Measurements from ENCODE around the gene VPS13D.
"Not testable (repeated sequence)": the region's sequence is repeated elsewhere in the genome, so short reads cannot be mapped to it uniquely, and the experiment has no call there.

VPS13D gene

DNA sequence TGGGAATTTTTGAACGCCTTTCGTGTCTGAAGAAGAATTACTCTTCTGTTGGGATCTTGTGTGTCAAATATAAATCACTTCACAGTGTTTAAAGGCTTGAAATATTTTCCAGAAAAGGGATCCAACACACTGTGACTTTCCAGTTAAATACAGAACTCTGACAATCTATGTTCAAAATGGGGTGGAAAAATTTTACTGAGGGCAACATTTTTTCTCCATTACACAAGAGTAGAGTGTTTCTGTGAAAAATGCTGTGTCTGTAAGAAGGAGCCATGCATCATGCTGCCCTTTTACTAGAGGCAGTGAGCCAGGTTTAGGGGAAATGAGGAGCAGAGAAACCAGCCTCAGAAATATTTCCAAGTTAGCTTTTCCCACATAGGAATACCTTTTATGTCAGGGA lies 86.5 kb downstream of the VPS13D start:
- no peaks in the 10 kb centered on the region for H3K79me2 ChIP-seq (ENCODE audit: insufficient read depth, low read length)
- H3K4me1 ChIP-seq (ENCODE audit: insufficient read depth, low read length), result no peaks in the 10 kb centered on the region
- no peak overlapping the region for H3K27ac ChIP-seq (ENCODE audit: low read length)
- no peaks in the 10 kb centered on the region for H3K27me3 ChIP-seq (ENCODE audit: insufficient read depth, low read length, poor library complexity)
- no peak overlapping the region for H3K9ac ChIP-seq (ENCODE audit: low read depth, low read length)
- H3K36me3 ChIP-seq (ENCODE audit: insufficient read depth, low read length), result peaks cover 68% of the 10 kb centered on the region
- H3K9me3 ChIP-seq (ENCODE audit: insufficient read depth, low read length, severe bottlenecking), result no peaks in the 10 kb centered on the region
- ATAC-seq (ENCODE audit: insufficient read depth, low read depth) (no peak), DNase-seq (no peak)
- no peak overlapping the region for H2AFZ ChIP-seq (ENCODE audit: low read depth, low read length)
- no peak for TF ChIP-seq EZH2 (IDR thresholded peaks at IDR 0.05; ENCODE audit: borderline replicate concordance, low read depth, low read length, severe bottlenecking)
- TF ChIP-seq, protein P1, sequence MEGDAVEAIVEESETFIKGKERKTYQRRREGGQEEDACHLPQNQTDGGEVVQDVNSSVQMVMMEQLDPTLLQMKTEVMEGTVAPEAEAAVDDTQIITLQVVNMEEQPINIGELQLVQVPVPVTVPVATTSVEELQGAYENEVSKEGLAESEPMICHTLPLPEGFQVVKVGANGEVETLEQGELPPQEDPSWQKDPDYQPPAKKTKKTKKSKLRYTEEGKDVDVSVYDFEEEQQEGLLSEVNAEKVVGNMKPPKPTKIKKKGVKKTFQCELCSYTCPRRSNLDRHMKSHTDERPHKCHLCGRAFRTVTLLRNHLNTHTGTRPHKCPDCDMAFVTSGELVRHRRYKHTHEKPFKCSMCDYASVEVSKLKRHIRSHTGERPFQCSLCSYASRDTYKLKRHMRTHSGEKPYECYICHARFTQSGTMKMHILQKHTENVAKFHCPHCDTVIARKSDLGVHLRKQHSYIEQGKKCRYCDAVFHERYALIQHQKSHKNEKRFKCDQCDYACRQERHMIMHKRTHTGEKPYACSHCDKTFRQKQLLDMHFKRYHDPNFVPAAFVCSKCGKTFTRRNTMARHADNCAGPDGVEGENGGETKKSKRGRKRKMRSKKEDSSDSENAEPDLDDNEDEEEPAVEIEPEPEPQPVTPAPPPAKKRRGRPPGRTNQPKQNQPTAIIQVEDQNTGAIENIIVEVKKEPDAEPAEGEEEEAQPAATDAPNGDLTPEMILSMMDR (IDR thresholded peaks at IDR 0.05; ENCODE audit: borderline replicate concordance, extremely low read depth, low read length, poor library complexity, severe bottlenecking), result no peak
- H3K4me3 ChIP-seq (ENCODE audit: low read depth in 1 of 2, low read length in 2 of 2), result no peak overlapping the region
- no peaks in the 10 kb centered on the region for H4K20me1 ChIP-seq (ENCODE audit: insufficient read depth, low read length)
- H3K4me2 ChIP-seq (ENCODE audit: insufficient read depth, low read length), result no peak overlapping the region

DNA sequence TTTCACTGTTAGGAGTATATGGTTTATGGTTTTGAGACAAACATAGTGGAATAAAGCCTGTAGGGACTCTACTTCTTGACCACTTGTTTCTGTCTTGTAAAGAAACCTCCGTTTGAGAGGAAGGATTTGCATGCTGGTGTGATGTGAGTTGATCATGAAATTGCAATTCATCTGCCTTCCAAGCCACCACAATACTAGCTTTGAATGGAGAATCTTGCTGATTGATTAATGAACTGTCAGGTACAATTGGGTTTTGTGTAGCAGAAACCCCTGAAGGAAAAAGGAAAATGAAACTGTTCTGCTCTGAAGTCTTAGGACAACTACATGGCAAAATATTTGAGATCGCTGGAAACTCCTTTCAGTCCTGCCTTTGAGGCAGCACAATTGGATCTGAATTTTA lies 90.7 kb downstream of the VPS13D start:
- H3K79me2 ChIP-seq (ENCODE audit: insufficient read depth, low read length), result no peaks in the 10 kb centered on the region
- no peaks in the 10 kb centered on the region for H3K4me1 ChIP-seq (ENCODE audit: insufficient read depth, low read length)
- no peak overlapping the region for H2AFZ ChIP-seq (ENCODE audit: low read depth, low read length)
- H3K27ac ChIP-seq (ENCODE audit: low read length), result 0 out of 2 replicates have a peak overlapping the region, but pooled peaks have one; percentile 29
- H4K20me1 ChIP-seq (ENCODE audit: insufficient read depth, low read length), result no peaks in the 10 kb centered on the region
- H3K36me3 ChIP-seq (ENCODE audit: insufficient read depth, low read length), result peaks cover 53% of the 10 kb centered on the region
- H3K9ac ChIP-seq (ENCODE audit: low read depth, low read length), result no peak overlapping the region
- no peak for DNase-seq
- TF ChIP-seq, protein P1 (IDR thresholded peaks at IDR 0.05; ENCODE audit: borderline replicate concordance, extremely low read depth, low read length, poor library complexity, severe bottlenecking), result no peak
- TF ChIP-seq EZH2 (IDR thresholded peaks at IDR 0.05; ENCODE audit: borderline replicate concordance, low read depth, low read length, severe bottlenecking), result no peak
- H3K4me2 ChIP-seq (ENCODE audit: insufficient read depth, low read length), result no peak overlapping the region
- H3K27me3 ChIP-seq (ENCODE audit: insufficient read depth, low read length, poor library complexity), result no peaks in the 10 kb centered on the region
- H3K9me3 ChIP-seq (ENCODE audit: insufficient read depth, low read length, severe bottlenecking), result no peaks in the 10 kb centered on the region
- no peak overlapping the region for H3K4me3 ChIP-seq (ENCODE audit: low read depth in 1 of 2, low read length in 2 of 2)
- no peak for ATAC-seq (ENCODE audit: insufficient read depth, low read depth)

DNA sequence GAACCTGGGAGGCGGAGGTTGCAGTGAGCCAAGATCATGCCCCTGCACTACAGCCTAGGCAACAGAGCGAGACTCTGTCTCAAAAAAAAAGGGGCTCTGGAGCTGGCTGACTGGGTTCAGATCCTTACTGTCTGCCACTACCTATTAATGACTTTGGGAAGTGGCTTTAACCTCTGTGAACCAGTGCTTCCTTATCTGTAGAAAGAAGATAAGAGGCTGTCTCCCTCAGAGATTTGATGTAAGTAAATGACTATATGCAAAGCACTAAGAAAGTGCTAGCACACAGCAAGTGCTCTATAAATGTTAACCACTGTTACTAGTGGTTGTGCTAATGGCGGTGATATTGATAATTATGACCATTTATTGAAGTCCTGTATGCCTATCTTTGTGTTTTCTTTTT lies 94.6 kb downstream of the VPS13D start:
- no peak overlapping the region for H2AFZ ChIP-seq (ENCODE audit: low read depth, low read length)
- no peak overlapping the region for H3K27ac ChIP-seq (ENCODE audit: low read length)
- H3K4me1 ChIP-seq (ENCODE audit: insufficient read depth, low read length), result no peaks in the 10 kb centered on the region
- no peaks in the 10 kb centered on the region for H3K79me2 ChIP-seq (ENCODE audit: insufficient read depth, low read length)
- H4K20me1 ChIP-seq (ENCODE audit: insufficient read depth, low read length), result no peaks in the 10 kb centered on the region
- no peak overlapping the region for H3K9ac ChIP-seq (ENCODE audit: low read depth, low read length)
- peaks cover 47% of the 10 kb centered on the region for H3K36me3 ChIP-seq (ENCODE audit: insufficient read depth, low read length)
- no peak overlapping the region for H3K4me3 ChIP-seq (ENCODE audit: low read depth in 1 of 2, low read length in 2 of 2)
- H3K9me3 ChIP-seq (ENCODE audit: insufficient read depth, low read length, severe bottlenecking), result no peaks in the 10 kb centered on the region
- TF ChIP-seq, protein P1 (IDR thresholded peaks at IDR 0.05; ENCODE audit: borderline replicate concordance, extremely low read depth, low read length, poor library complexity, severe bottlenecking), result no peak
- no peak for DNase-seq
- H3K27me3 ChIP-seq (ENCODE audit: insufficient read depth, low read length, poor library complexity), result no peaks in the 10 kb centered on the region
- H3K4me2 ChIP-seq (ENCODE audit: insufficient read depth, low read length), result no peak overlapping the region
- no peak for ATAC-seq (ENCODE audit: insufficient read depth, low read depth)

DNA sequence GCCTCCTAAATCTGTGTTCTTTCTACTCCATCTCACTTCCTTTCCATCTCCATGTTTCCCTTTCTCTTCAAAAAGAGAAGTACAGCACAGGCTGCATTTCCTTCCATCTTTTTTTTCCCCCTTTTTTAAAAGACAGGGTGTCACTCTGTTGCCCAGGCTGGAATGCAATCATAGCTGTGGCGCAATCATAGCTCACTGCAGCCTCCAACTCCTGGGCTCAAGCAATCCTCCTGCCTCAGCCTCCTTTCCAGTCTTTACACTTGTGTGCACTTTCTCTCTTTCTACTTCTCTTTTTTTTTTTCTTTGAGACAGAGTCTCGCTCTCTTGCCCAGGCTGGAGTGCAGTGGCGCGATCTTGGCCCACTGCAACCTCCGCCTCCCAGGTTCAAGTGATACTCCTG lies 95.1 kb downstream of the VPS13D start:
- H3K4me2 ChIP-seq (ENCODE audit: insufficient read depth, low read length); H4K20me1 ChIP-seq (ENCODE audit: insufficient read depth, low read length); H2AFZ ChIP-seq (ENCODE audit: low read depth, low read length); H3K79me2 ChIP-seq (ENCODE audit: insufficient read depth, low read length); H3K27ac ChIP-seq (ENCODE audit: low read length); ATAC-seq (ENCODE audit: insufficient read depth, low read depth); H3K4me3 ChIP-seq (ENCODE audit: low read depth in 1 of 2, low read length in 2 of 2); DNase-seq; H3K27me3 ChIP-seq (ENCODE audit: insufficient read depth, low read length, poor library complexity); H3K9ac ChIP-seq (ENCODE audit: low read depth, low read length); H3K4me1 ChIP-seq (ENCODE audit: insufficient read depth, low read length); H3K9me3 ChIP-seq (ENCODE audit: insufficient read depth, low read length, severe bottlenecking): not testable (repeated sequence)
- H3K36me3 ChIP-seq (ENCODE audit: insufficient read depth, low read length), result peaks cover 45% of the 10 kb centered on the region
